Activated CD8-positive, alpha-beta memory T cell treated with anti-CD3 and anti-CD28 coated beads for 36 hours (primary cell): ENCODE data around the gene ABHD10. TPM values are rescaled to one million over a fixed set of nuclear protein-coding genes. Genes with fewer than 3 reads are reported as not detected.
"Not testable (repeated sequence)": the region's sequence is repeated elsewhere in the genome, so short reads cannot be mapped to it uniquely, and the experiment has no call there.

ENCODE experiments used
- CTCF ChIA-PET: fragments of 350-600 bp; sonication (Branson Sonifier 250); formaldehyde crosslinking; loops from one replicate; lab custom pipeline; 2021; ENCODE audit warnings: antibody characterized with exemption; lab: Charles Lee
- POLR2A ChIA-PET: fragments of 350-600 bp; sonication (Branson Sonifier 250); formaldehyde crosslinking; loops from one replicate; lab custom pipeline; 2021; ENCODE audit warnings: antibody characterized with exemption; lab: Charles Lee
- total RNA-seq, 2 experiments: library from RNA; stranded (reverse); gene quantifications; one replicate each; pipeline ENCODE4 v1.2.3, GENCODE V29; 2021

The ABHD10 gene
- total RNA-seq, 2 experiments from 2014 or later, result 49.0 to 56.6 TPM

GRCh38 chr3:112011376-112011940 is 32.6 kb downstream of the ABHD10 start:
- POLR2A ChIA-PET, result no interaction called here

DNA sequence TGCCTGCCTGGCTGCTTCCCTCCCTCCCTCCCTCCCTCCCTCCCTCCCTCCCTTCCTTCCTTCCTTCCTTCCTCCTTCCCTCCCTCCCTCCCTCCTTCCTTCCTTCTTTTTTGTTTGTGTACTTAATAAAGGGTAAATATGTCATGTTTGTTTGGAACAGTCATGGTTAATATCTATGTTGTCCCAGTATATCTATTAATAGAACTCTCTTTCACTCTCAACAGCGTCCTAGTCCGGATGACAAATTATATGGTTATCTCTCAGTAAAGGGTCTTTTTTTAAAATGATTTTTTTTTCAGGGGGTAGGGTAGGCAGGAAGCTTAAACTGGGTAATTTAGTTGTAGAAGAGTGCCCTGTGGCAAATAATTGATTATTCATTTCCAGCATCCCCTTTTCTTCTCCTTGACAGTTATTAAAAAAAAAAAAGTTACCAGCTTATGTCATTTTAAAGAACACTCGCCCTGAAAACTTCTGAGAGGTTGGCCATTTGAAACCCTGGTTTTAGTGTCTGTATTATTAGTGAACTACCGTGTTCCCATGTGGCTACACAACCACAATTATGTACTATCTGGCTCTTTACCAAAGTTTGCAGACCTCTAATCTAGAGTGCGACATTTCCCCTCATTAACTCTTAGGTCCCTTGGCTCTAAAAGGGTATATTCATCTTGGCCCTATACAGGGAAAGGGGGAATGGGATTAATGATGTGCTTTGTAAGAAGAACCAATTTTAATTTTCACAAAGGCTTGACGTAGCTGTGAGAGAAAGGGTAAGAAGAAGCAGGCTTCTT is 33.6 kb downstream of the ABHD10 start:
- CTCF ChIA-PET, result interaction anchor here (0.6 to 2.7 kb wide), 11 partner anchors 10 to 511 kb away, joined by 4 to 33 read pairs (median 8); partner anchors contain the start of genes ABHD10 and TAGLN3
- POLR2A ChIA-PET, result no interaction called here

More at GRCh38 chr3:112011376-112011940, 32.6 kb downstream of the ABHD10 start:
- CTCF ChIA-PET, result no interaction called here

GRCh38 chr3:112013058-112013783 is 34.4 kb downstream of the ABHD10 start:
- CTCF ChIA-PET, result interaction anchor here (0.6 to 2.7 kb wide), 22 partner anchors 10 to 423 kb away, joined by 3 to 33 read pairs (median 5); partner anchors contain the start of genes ABHD10 and TAGLN3

DNA sequence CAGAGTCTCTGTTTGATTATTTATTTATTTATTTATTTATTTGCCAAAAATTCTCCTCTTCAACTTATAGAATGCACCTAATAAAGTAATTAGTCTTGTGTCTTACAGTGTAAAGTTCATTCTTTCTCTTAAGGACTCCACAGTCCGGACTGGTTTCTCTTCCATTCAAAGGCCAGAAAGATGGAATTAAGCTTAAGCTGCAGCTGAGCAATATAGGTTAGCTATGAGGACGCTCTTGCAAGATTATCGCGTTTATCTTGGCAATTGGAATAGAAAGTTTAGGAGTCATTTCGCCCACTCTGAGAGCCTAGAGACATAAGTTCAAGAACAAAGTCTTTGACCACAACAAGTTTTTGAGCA is 34.9 kb downstream of the ABHD10 start:
- ChIA-PET POLR2A (interaction anchor here (1.6 kb wide), 1 partner anchor 34 kb away, joined by 5 read pairs; no protein-coding TSS in a partner anchor), CTCF (interaction anchor here (0.6 to 2.7 kb wide), 22 partner anchors 10 to 424 kb away, joined by 3 to 33 read pairs (median 5); partner anchors contain the start of genes ABHD10 and TAGLN3)

More at GRCh38 chr3:112013058-112013783, 34.4 kb downstream of the ABHD10 start:
- POLR2A ChIA-PET, result interaction anchor here (1.6 kb wide), 1 partner anchor 34 kb away, joined by 5 read pairs; no protein-coding TSS in a partner anchor

- ChIA-PET POLR2A (no interaction called here), CTCF (interaction anchor here (0.8 to 1.2 kb wide), 2 partner anchors 9 to 14 kb away, joined by 3 read pairs; no protein-coding TSS in a partner anchor)
These were observed 38.3 kb downstream of the ABHD10 start for GRCh38 chr3:112017091-112017490.

- CTCF ChIA-PET, result no interaction called here
- POLR2A ChIA-PET, result no interaction called here
These were observed 39.9 kb downstream of the ABHD10 start for GRCh38 chr3:112018712-112019111.

- POLR2A ChIA-PET, result interaction anchor here (0.7 kb wide), 1 partner anchor 41 kb away, joined by 4 read pairs; the partner anchor contains the start of gene ABHD10
These were observed 40.9 kb downstream of the ABHD10 start for GRCh38 chr3:112019716-112020115.

DNA sequence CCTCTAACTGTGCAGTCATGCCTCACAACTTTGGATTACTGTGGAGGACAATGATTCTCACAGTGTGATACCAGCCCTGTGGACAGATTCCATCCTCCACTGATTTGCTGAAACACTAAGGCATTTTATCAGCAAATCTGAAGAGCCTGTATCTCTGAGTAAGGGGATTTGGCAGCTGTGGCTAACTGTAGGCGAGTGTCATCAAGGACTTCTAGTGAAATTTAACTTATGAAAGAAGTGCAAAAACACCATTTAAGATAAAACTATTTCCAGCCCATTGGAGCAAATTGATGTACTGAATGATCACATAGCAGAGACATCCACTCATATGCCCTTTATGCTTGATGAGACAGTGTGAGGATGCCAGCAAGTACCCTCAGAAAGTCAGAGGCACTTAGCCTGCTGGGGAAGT is 41.9 kb downstream of the ABHD10 start:
- ChIA-PET CTCF (interaction anchor here (0.7 to 1.2 kb wide), 2 partner anchors 22 to 32 kb away, joined by 3 to 5 read pairs; no protein-coding TSS in a partner anchor), POLR2A (interaction anchor here (0.7 kb wide), 1 partner anchor 42 kb away, joined by 4 read pairs; the partner anchor contains the start of gene ABHD10)

More at GRCh38 chr3:112019716-112020115, 40.9 kb downstream of the ABHD10 start:
- CTCF ChIA-PET, result interaction anchor here (0.7 to 1.2 kb wide), 2 partner anchors 21 to 31 kb away, joined by 3 to 5 read pairs; no protein-coding TSS in a partner anchor

DNA sequence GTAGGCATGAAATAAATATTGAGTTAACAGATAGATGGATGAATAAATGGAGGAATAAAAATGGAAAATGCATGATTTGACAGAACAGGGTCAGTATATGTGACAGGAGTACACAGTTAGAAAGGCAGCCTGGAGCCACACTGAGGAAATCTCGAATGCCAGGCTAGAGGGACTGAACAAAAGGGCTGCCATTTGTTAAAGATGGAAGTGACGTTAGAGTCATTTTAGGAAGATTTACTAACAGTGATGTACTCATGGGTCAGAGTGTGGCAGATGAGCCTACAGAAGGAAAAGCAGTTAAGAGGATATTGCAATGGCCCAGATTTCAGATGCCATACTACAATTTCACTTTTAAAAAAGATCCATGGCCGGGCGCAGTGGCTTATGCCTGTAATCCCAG is 48.3 kb downstream of the ABHD10 start:
- CTCF ChIA-PET, result no interaction called here

DNA sequence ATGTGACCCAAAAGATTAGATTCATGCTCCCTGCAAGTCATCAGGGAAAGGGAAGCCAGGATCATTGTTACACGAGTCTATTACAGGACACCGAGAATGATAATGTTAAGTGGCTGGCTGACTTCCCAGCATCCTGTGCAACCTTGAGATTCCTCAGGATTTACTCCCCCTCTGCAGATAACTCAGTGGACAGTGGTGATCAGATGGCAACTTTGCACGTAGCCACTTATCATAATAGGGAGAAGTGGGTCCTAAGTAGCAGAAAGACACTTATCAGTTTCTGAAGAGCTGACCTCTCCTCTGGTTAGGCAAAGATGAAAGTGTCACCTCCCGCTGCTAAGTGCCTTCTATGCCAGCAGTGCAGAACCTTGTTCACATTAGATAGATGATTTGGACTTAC is 49.0 kb downstream of the ABHD10 start:
- POLR2A ChIA-PET, result no interaction called here

More for the DNA sequence above, 48.3 kb downstream of the ABHD10 start:
- POLR2A ChIA-PET, result no interaction called here

DNA sequence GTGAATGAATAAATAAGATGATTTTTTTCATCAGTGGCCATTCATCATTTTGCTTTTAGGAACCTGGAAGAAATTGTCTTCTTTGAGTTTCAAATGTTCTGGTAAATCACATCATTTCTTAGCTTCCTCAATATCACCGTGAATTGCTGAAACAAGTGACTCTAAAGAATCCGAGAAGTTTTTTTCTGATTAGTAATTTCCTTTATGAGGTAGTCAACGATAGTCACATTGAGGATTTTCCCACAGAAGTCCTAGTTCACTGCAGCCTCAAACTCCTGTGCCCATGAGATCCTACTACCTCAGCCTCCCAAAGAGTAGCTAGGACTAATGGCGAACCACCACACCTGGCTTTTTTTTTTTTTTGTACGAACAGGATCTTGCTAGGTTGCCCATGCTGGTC is 52.1 kb downstream of the ABHD10 start:
- POLR2A ChIA-PET, result no interaction called here
- CTCF ChIA-PET, result interaction anchor here (0.8 kb wide), 2 partner anchors 15 to 41 kb away, joined by 3 read pairs; no protein-coding TSS in a partner anchor

More for the DNA sequence above, 49.0 kb downstream of the ABHD10 start:
- CTCF ChIA-PET, result interaction anchor here (1.2 to 1.3 kb wide), 2 partner anchors 14 to 16 kb away, joined by 3 to 4 read pairs; no protein-coding TSS in a partner anchor

DNA sequence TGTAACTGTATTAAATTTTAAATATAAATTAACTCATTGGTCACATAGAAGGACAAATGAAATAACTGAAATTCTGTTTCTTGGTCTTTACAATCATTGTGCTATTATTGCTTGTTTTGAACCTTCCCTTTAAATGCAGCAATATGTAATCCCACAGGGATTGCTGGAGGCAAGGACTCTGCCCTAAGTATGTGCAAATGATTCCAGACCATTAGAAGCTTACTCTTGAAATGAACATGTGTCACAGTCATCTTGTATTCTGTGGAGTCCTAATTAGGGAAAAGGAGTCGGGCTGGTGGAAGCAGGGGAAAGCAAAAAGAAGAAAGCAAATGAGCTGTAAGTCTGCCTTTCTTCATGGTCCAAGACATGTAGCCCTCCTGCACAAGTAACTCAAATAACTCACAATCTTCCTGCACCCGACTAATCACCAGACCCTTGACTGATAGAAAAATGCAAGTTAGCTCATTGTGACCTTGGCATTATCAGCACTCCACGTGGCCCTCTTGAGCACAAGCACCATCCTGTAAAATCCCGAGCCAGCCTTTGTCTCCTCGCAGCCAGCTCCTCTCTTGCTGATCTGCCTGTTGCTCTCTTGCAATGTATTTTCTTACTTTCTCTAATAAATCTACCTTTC is 53.4 kb downstream of the ABHD10 start:
- CTCF ChIA-PET, result no interaction called here
- POLR2A ChIA-PET, result no interaction called here

GRCh38 chr3:112034436-112034835 is 55.6 kb downstream of the ABHD10 start, which contains the start of gene TMPRSS7:
Gene TMPRSS7 (plus strand): TSS chr3:112034736. CDS start chr3:112034846, 110 bp downstream.
- CTCF ChIA-PET, result no interaction called here
- POLR2A ChIA-PET, result no interaction called here

- ChIA-PET POLR2A (no interaction called here), CTCF (no interaction called here)
These were observed 56.4 kb downstream of the ABHD10 start for GRCh38 chr3:112035241-112035640.

DNA sequence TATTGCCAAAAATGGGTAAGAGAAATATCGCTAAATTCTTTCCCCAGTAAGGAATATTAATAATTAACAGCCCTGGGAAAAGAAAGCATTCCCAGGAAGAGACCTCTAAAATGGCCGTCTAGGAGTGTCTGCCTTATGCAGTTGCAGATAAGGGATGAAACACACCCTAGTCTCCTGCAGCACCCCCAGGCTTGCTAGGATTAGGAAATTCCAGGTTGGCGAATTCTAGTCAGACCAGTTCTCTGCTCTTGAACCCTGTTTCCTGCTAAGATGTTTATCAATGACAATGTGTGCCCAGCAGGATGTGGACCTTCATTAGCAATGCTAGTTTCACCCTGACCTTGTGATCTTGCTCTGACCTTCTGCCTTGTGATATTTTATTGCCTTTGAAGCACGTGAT is 58.4 kb downstream of the ABHD10 start:
- CTCF ChIA-PET, POLR2A ChIA-PET: not testable (repeated sequence)

DNA sequence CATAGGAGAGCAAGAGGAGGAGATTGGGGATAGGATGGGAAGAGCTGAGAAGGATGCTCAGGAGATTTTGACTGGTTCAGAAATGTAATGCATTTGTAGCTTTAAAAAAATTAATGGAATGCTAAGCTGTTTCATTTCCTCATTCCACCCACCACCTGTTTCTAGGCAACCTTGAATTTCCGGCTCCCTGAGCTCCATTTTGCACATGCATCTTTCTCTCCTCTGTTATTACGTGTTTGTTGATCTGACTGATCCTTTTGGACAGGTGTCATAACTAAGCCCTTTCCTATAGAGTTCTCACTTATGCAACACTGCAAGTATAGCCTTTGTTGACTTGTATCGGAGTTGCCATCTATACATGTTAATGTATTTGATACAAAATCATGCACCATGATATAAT is 60.0 kb downstream of the ABHD10 start:
- POLR2A ChIA-PET, result no interaction called here
- CTCF ChIA-PET, result interaction anchor here (0.6 to 1.4 kb wide), 2 partner anchors 26 to 420 kb away, joined by 3 to 5 read pairs; no protein-coding TSS in a partner anchor

- POLR2A ChIA-PET, result no interaction called here
These were observed 62.5 kb downstream of the ABHD10 start for GRCh38 chr3:112041321-112041720.

GRCh38 chr3:112042842-112043280 is 64.0 kb downstream of the ABHD10 start:
- ChIA-PET POLR2A (no interaction called here), CTCF (interaction anchor here (0.6 to 2.3 kb wide), 10 partner anchors 11 to 372 kb away, joined by 3 to 12 read pairs (median 4); no protein-coding TSS in a partner anchor)

More at GRCh38 chr3:112041321-112041720, 62.5 kb downstream of the ABHD10 start:
- CTCF ChIA-PET, result no interaction called here
